Bronchial epithelial cell (primary cell): ENCODE results near the gene IMMT. TPM values are rescaled to one million over a fixed set of nuclear protein-coding genes. Genes with fewer than 3 reads are reported as not detected.

Experiments
- DNase-seq: peaks from one replicate; pipeline ENCODE4 v3.0.0-alpha.2; 2010; ENCODE audit warnings: low read depth
- FAIRE-seq: peaks from 2 replicates; lab custom pipeline; 2011; peaks lifted over from hg19 to GRCh38; lab: Jason Lieb, UNC
- H3K27me3 ChIP-seq: 2 replicates; pipeline ENCODE4 v1.5.1; 2011; ENCODE audit warnings: low read length; ENCODE audit not compliant: control insufficient read depth, insufficient read depth
- H3K36me3 ChIP-seq: 2 replicates; pipeline ENCODE4 v1.5.1; 2011; ENCODE audit warnings: low read length; ENCODE audit not compliant: control insufficient read depth, insufficient read depth
- H3K4me3 ChIP-seq: 2 replicates; pipeline ENCODE4 v1.5.1; 2011; ENCODE audit warnings: mild to moderate bottlenecking, low read depth, low read length, control low read depth
- CTCF ChIP-seq: IDR thresholded peaks from 2 replicates; pipeline ENCODE4 v1.5.1; 2011; ENCODE audit warnings: mild to moderate bottlenecking, moderate library complexity, low read length, control low read depth, inconsistent platforms; ENCODE audit not compliant: insufficient read depth, severe bottlenecking
- total RNA-seq: library from RNA; depleted of rRNA; stranded (reverse); fragments of >200 nt; gene quantifications from 2 replicates; pipeline ENCODE4 v1.2.1, GENCODE V29; 2014

The IMMT gene
- total RNA-seq, 1 donor from 2014 or later, result 32.4 TPM

GRCh38 chr2:86138736-86139625, 56.3 kb downstream of the IMMT start:
- no peaks in the 10 kb centered on the region for H3K27me3 ChIP-seq
- no peak for DNase-seq
- TF ChIP-seq CTCF, result no peak
- FAIRE-seq, result no peak
- no peak overlapping the region for H3K4me3 ChIP-seq
- H3K36me3 ChIP-seq, result peaks cover 19% of the 10 kb centered on the region

GRCh38 chr2:86136141-86136540, 59.1 kb downstream of the IMMT start:
- FAIRE-seq (no peak), DNase-seq (no peak)
- H3K4me3 ChIP-seq, result no peak overlapping the region
- H3K36me3 ChIP-seq, result peaks cover 25% of the 10 kb centered on the region
- H3K27me3 ChIP-seq, result no peaks in the 10 kb centered on the region
- TF ChIP-seq CTCF, result no peak

GRCh38 chr2:86135653-86136052, 59.6 kb downstream of the IMMT start:
- FAIRE-seq, result no peak
- no peak for DNase-seq
- H3K4me3 ChIP-seq, result no peak overlapping the region
- TF ChIP-seq CTCF, result no peak
- peaks cover 27% of the 10 kb centered on the region for H3K36me3 ChIP-seq
- H3K27me3 ChIP-seq, result no peaks in the 10 kb centered on the region

GRCh38 chr2:86134709-86135108, 60.6 kb downstream of the IMMT start:
- peaks cover 28% of the 10 kb centered on the region for H3K36me3 ChIP-seq
- H3K4me3 ChIP-seq, result no peak overlapping the region
- DNase-seq (no peak), FAIRE-seq (no peak)
- H3K27me3 ChIP-seq, result no peaks in the 10 kb centered on the region
- TF ChIP-seq CTCF, result no peak

GRCh38 chr2:86124683-86125082, 70.6 kb downstream of the IMMT start:
- H3K27me3 ChIP-seq, result no peaks in the 10 kb centered on the region
- FAIRE-seq (no peak), DNase-seq (no peak)
- H3K36me3 ChIP-seq, result peaks cover 28% of the 10 kb centered on the region
- no peak overlapping the region for H3K4me3 ChIP-seq
- no peak for TF ChIP-seq CTCF
